ENCODE data around the gene BCAS3.
"Not testable (repeated sequence)": the region's sequence is repeated elsewhere in the genome, so short reads cannot be mapped to it uniquely, and the experiment has no call there.

Gene BCAS3

GRCh38 chr17:60677308-60678117 lies at the start of gene BCAS3:
Gene BCAS3, plus strand, starts transcription at chr17:60677851.
- DNase-seq (ENCODE audit: low read depth) = peak; percentile 99

GRCh38 chr17:60628252-60628889 lies 49.3 kb upstream of the BCAS3 start:
- no peak for DNase-seq (ENCODE audit: low read depth)

GRCh38 chr17:60629120-60629519 lies 48.5 kb upstream of the BCAS3 start:
- DNase-seq (ENCODE audit: low read depth) = no peak

GRCh38 chr17:60630352-60630751 lies 47.3 kb upstream of the BCAS3 start:
- no peak for DNase-seq (ENCODE audit: low read depth)

- DNase-seq (ENCODE audit: low read depth) = no peak
These were observed 46.5 kb upstream of the BCAS3 start for GRCh38 chr17:60631119-60631518.

GRCh38 chr17:60637683-60638082 lies 40.0 kb upstream of the BCAS3 start:
- DNase-seq (ENCODE audit: low read depth) = no peak

- no peak for DNase-seq (ENCODE audit: low read depth)
These were observed 38.7 kb upstream of the BCAS3 start for GRCh38 chr17:60639019-60639330.

GRCh38 chr17:60640503-60640902 lies 37.1 kb upstream of the BCAS3 start:
- DNase-seq (ENCODE audit: low read depth) = no peak

- no peak for DNase-seq (ENCODE audit: low read depth)
These were observed 36.5 kb upstream of the BCAS3 start for GRCh38 chr17:60641126-60641525.

- peak; percentile 47 for DNase-seq (ENCODE audit: low read depth)
These were observed 35.8 kb upstream of the BCAS3 start for GRCh38 chr17:60641810-60642220.

- no peak for DNase-seq (ENCODE audit: low read depth)
These were observed 31.6 kb upstream of the BCAS3 start for GRCh38 chr17:60645918-60646523.

GRCh38 chr17:60646701-60647100 lies 30.9 kb upstream of the BCAS3 start:
- no peak for DNase-seq (ENCODE audit: low read depth)

- no peak for DNase-seq (ENCODE audit: low read depth)
These were observed 29.9 kb upstream of the BCAS3 start for GRCh38 chr17:60647705-60648104.

GRCh38 chr17:60652454-60653247 lies 25.0 kb upstream of the BCAS3 start:
- DNase-seq (ENCODE audit: low read depth) = no peak

- no peak for DNase-seq (ENCODE audit: low read depth)
These were observed 24.1 kb upstream of the BCAS3 start for GRCh38 chr17:60653569-60653968.

GRCh38 chr17:60656499-60656898 lies 21.2 kb upstream of the BCAS3 start:
- DNase-seq (ENCODE audit: low read depth) = no peak

- DNase-seq (ENCODE audit: low read depth) = no peak
These were observed 18.5 kb upstream of the BCAS3 start for GRCh38 chr17:60659156-60659555.

GRCh38 chr17:60661489-60661888 lies 16.2 kb upstream of the BCAS3 start:
- DNase-seq (ENCODE audit: low read depth) = no peak

- no peak for DNase-seq (ENCODE audit: low read depth)
These were observed 13.6 kb upstream of the BCAS3 start for GRCh38 chr17:60664022-60664421.

- DNase-seq (ENCODE audit: low read depth) = no peak
These were observed 12.0 kb upstream of the BCAS3 start for GRCh38 chr17:60665602-60666001.

GRCh38 chr17:60668741-60669140 lies 8.9 kb upstream of the BCAS3 start:
- DNase-seq (ENCODE audit: low read depth) = not testable (repeated sequence)

- no peak for DNase-seq (ENCODE audit: low read depth)
These were observed 6.2 kb upstream of the BCAS3 start for GRCh38 chr17:60671482-60671881.

- DNase-seq (ENCODE audit: low read depth) = not testable (repeated sequence)
These were observed 3.0 kb upstream of the BCAS3 start for GRCh38 chr17:60674637-60675036.
